ENCODE measurements around the gene MTMR3.
"Not testable (repeated sequence)": the region's sequence is repeated elsewhere in the genome, so short reads cannot be mapped to it uniquely, and the experiment has no call there.

The MTMR3 gene

GRCh38 chr22:29883045-29883774 is at the start of gene MTMR3:
MTMR3 (plus strand) TSS chr22:29883174; CDS start chr22:29971060, 87,886 bp downstream.
- DNase-seq: peak; percentile 79

GRCh38 chr22:29833392-29833965 is 49.5 kb upstream of the MTMR3 start:
- no peak for DNase-seq

GRCh38 chr22:29834046-29834445 is 48.9 kb upstream of the MTMR3 start:
- DNase-seq: no peak

GRCh38 chr22:29836791-29837370 is 46.1 kb upstream of the MTMR3 start:
- not testable (repeated sequence) for DNase-seq

- peak; percentile 98 for DNase-seq
Measured at GRCh38 chr22:29837741-29838598, 45.0 kb upstream of the MTMR3 start, which contains the start of gene ASCC2. ASCC2 (minus strand) TSS chr22:29838274; CDS start chr22:29832325, 5,949 bp downstream.

GRCh38 chr22:29838599-29838956 is 44.4 kb upstream of the MTMR3 start:
- no peak for DNase-seq

- no peak for DNase-seq
Measured at GRCh38 chr22:29839039-29839438, 43.9 kb upstream of the MTMR3 start.

- no peak for DNase-seq
Measured at GRCh38 chr22:29840498-29840897, 42.5 kb upstream of the MTMR3 start.

GRCh38 chr22:29842172-29842571 is 40.8 kb upstream of the MTMR3 start:
- no peak for DNase-seq

- DNase-seq: no peak
Measured at GRCh38 chr22:29842740-29843139, 40.2 kb upstream of the MTMR3 start.

GRCh38 chr22:29846290-29846689 is 36.7 kb upstream of the MTMR3 start:
- DNase-seq: no peak

GRCh38 chr22:29848111-29848510 is 34.9 kb upstream of the MTMR3 start:
- DNase-seq: no peak

- no peak for DNase-seq
Measured at GRCh38 chr22:29854432-29854831, 28.5 kb upstream of the MTMR3 start.

GRCh38 chr22:29855611-29856181 is 27.3 kb upstream of the MTMR3 start:
- no peak for DNase-seq

GRCh38 chr22:29856496-29856895 is 26.5 kb upstream of the MTMR3 start:
- no peak for DNase-seq

GRCh38 chr22:29859030-29859429 is 23.9 kb upstream of the MTMR3 start:
- DNase-seq: not testable (repeated sequence)

GRCh38 chr22:29860006-29860766 is 22.8 kb upstream of the MTMR3 start:
- peak; percentile 40 for DNase-seq

GRCh38 chr22:29861672-29862297 is 21.2 kb upstream of the MTMR3 start:
- DNase-seq: no peak

- DNase-seq: not testable (repeated sequence)
Measured at GRCh38 chr22:29865572-29865971, 17.4 kb upstream of the MTMR3 start.

- DNase-seq: no peak
Measured at GRCh38 chr22:29867260-29867659, 15.7 kb upstream of the MTMR3 start.

- no peak for DNase-seq
Measured at GRCh38 chr22:29867851-29868250, 15.1 kb upstream of the MTMR3 start.

- no peak for DNase-seq
Measured at GRCh38 chr22:29870574-29870973, 12.4 kb upstream of the MTMR3 start.
